ENCODE measurements around the gene C1orf50. TPM values are rescaled to one million over a fixed set of nuclear protein-coding genes. Genes with fewer than 3 reads are reported as not detected.

C1orf50 gene
- total RNA-seq, 1 experiment from 2014 or later: 6.2 TPM

- Histone ChIP-seq H3K4me3 (ENCODE audit: insufficient read depth, low read depth, low read length) (no peak overlapping the region), H3K27me3 (ENCODE audit: control insufficient read depth, insufficient read depth, low read length) (no peaks in the 10 kb centered on the region), H3K36me3 (replicated peaks; ENCODE audit: control insufficient read depth, insufficient read depth, low read length) (no peaks in the 10 kb centered on the region)
- DNase-seq: peak; percentile 39
Measured at GRCh38 chr1:42820813-42821212, 53.8 kb downstream of the C1orf50 start.

- Histone ChIP-seq H3K36me3 (replicated peaks; ENCODE audit: control insufficient read depth, insufficient read depth, low read length) (no peaks in the 10 kb centered on the region), H3K27me3 (ENCODE audit: control insufficient read depth, insufficient read depth, low read length) (no peaks in the 10 kb centered on the region), H3K4me3 (ENCODE audit: insufficient read depth, low read depth, low read length) (no peak overlapping the region)
- DNase-seq: no peak
Measured at GRCh38 chr1:42821690-42822089, 54.6 kb downstream of the C1orf50 start.

- Histone ChIP-seq H3K27me3 (ENCODE audit: control insufficient read depth, insufficient read depth, low read length) (no peaks in the 10 kb centered on the region), H3K36me3 (replicated peaks; ENCODE audit: control insufficient read depth, insufficient read depth, low read length) (no peaks in the 10 kb centered on the region), H3K4me3 (ENCODE audit: insufficient read depth, low read depth, low read length) (no peak overlapping the region)
- DNase-seq: no peak
Measured at GRCh38 chr1:42822800-42823392, 55.8 kb downstream of the C1orf50 start.

- no peaks in the 10 kb centered on the region for H3K27me3 ChIP-seq (ENCODE audit: control insufficient read depth, insufficient read depth, low read length)
- DNase-seq: no peak
- no peak overlapping the region for H3K4me3 ChIP-seq (ENCODE audit: insufficient read depth, low read depth, low read length)
- no peaks in the 10 kb centered on the region for H3K36me3 ChIP-seq (replicated peaks; ENCODE audit: control insufficient read depth, insufficient read depth, low read length)
Measured at GRCh38 chr1:42824481-42825035, 57.5 kb downstream of the C1orf50 start.

GRCh38 chr1:42825036-42825851 lies 58.2 kb downstream of the C1orf50 start:
- H3K27me3 ChIP-seq (ENCODE audit: control insufficient read depth, insufficient read depth, low read length): no peaks in the 10 kb centered on the region
- peak; percentile 41 for DNase-seq
- no peak overlapping the region for H3K4me3 ChIP-seq (ENCODE audit: insufficient read depth, low read depth, low read length)
- no peaks in the 10 kb centered on the region for H3K36me3 ChIP-seq (replicated peaks; ENCODE audit: control insufficient read depth, insufficient read depth, low read length)

Other genes starting within 250 kb of the C1orf50 start
- 75.7 and 81.8 TPM in 2 replicates for gene PPIH, start 108.8 kb upstream of the C1orf50 start, total RNA-seq (2014; rRNA removed; shearing (Covaris generic))
- 1,494 and 1,850 TPM in 2 replicates for gene YBX1, start 84.8 kb upstream of the C1orf50 start, total RNA-seq (2014; rRNA removed; shearing (Covaris generic))
- 11.0 and 12.2 TPM in 2 replicates for gene CLDN19, start 27.0 kb upstream of the C1orf50 start, total RNA-seq (2014; rRNA removed; shearing (Covaris generic))
- gene P3H1, start 221 bp upstream of the C1orf50 start, total RNA-seq (2014; rRNA removed; shearing (Covaris generic)): 139 and 148 TPM in 2 replicates
- 1.00 and 1.1 TPM in 2 replicates for gene TMEM269, start 17.7 kb downstream of the C1orf50 start, total RNA-seq (2014; rRNA removed; shearing (Covaris generic))
- gene ERMAP, start 49.9 kb downstream of the C1orf50 start, total RNA-seq (2014; rRNA removed; shearing (Covaris generic)): 4.6 and 5.0 TPM in 2 replicates
- 45.4 and 65.2 TPM in 2 replicates for gene SVBP, start 50.1 kb downstream of the C1orf50 start, total RNA-seq (2014; rRNA removed; shearing (Covaris generic))
- gene ZNF691, start 79.4 kb downstream of the C1orf50 start, total RNA-seq (2014; rRNA removed; shearing (Covaris generic)): 30.4 and 33.5 TPM in 2 replicates
- 90.9 and 93.7 TPM in 2 replicates for gene SLC2A1, start 191.6 kb downstream of the C1orf50 start, total RNA-seq (2014; rRNA removed; shearing (Covaris generic))

Data from H7 (cell line).